H1 (cell line): ENCODE data around the gene PRKN. TPM values are rescaled to one million over a fixed set of nuclear protein-coding genes. Genes with fewer than 3 reads are reported as not detected.

Experiments used
- CTCF ChIA-PET: fragments of 300-600 bp; sonication (Branson Sonifier 250); formaldehyde crosslinking; loops from one replicate; lab custom pipeline; 2021; ENCODE audit not compliant: partially characterized antibody; lab: Charles Lee
- POLR2A ChIA-PET: fragments of 300-600 bp; sonication (Branson Sonifier 250); formaldehyde crosslinking; loops from one replicate; lab custom pipeline; 2021; ENCODE audit warnings: inconsistent platforms; ENCODE audit not compliant: partially characterized antibody; lab: Charles Lee
- DNase-seq, 2 experiments: peaks; one replicate each; pipeline versions ENCODE4 v3.0.0 to v3.0.0-alpha.2; 2010 to 2022; ENCODE audit warnings: low spot score in 2 of 2, low read depth in 1 of 2, mixed read lengths in 1 of 2
- FAIRE-seq: peaks from 2 replicates; lab custom pipeline; 2011; peaks lifted over from hg19 to GRCh38; lab: Jason Lieb, UNC
- H2AFZ ChIP-seq: 2 replicates; pipeline ENCODE4 v1.8.1; 2012; ENCODE audit warnings: low read length, inconsistent platforms
- H2AK5ac ChIP-seq: 2 replicates; pipeline ENCODE4 v1.6.1; 2013; ENCODE audit warnings: low read depth, low read length
- H2BK120ac ChIP-seq: replicated peaks from 2 replicates; pipeline ENCODE3; 2013; ENCODE audit warnings: low read depth, low read length, inconsistent platforms
- H2BK12ac ChIP-seq: 2 replicates; pipeline ENCODE4 v1.6.1; 2013; ENCODE audit warnings: low read depth, low read length
- H2BK15ac ChIP-seq: 2 replicates; pipeline ENCODE4 v1.6.1; 2013; ENCODE audit warnings: low read length
- H2BK20ac ChIP-seq: 2 replicates; pipeline ENCODE4 v1.6.1; 2013; ENCODE audit warnings: low read length
- H2BK5ac ChIP-seq: 2 replicates; pipeline ENCODE4 v1.6.1; 2013; ENCODE audit warnings: low read depth, low read length
- H3K14ac ChIP-seq: 2 replicates; pipeline ENCODE4 v1.6.1; 2013; ENCODE audit warnings: inconsistent platforms; ENCODE audit not compliant: insufficient read length
- H3K18ac ChIP-seq: 2 replicates; pipeline ENCODE4 v1.6.1; 2013; ENCODE audit warnings: low read length; ENCODE audit errors: extremely low read depth
- H3K23ac ChIP-seq: 2 replicates; pipeline ENCODE4 v1.6.1; 2013; ENCODE audit warnings: inconsistent platforms; ENCODE audit not compliant: insufficient read length
- H3K23me2 ChIP-seq: 2 replicates; pipeline ENCODE4 v1.6.1; 2013; ENCODE audit warnings: low read depth, low read length
- H3K27ac ChIP-seq: 2 replicates; pipeline ENCODE4 v1.6.1; 2011; ENCODE audit warnings: low read depth, low read length, inconsistent platforms
- H3K27me3 ChIP-seq, 4 experiments: replicated peaks in 1 of 4; 1 replicate in 1 of 4; 2 replicates in 3 of 4; pipeline versions ENCODE4 v1.6.1 to v1.8.1; 2011 to 2013; ENCODE audit warnings: low read length in 3 of 4, mild to moderate bottlenecking in 3 of 4, inconsistent platforms in 2 of 4, mixed read lengths in 2 of 4, moderate library complexity in 1 of 4; ENCODE audit not compliant: control insufficient read depth in 3 of 4, insufficient read depth in 3 of 4; ENCODE audit errors: extremely low read depth in 1 of 4
- H3K36me3 ChIP-seq, 4 experiments: 2 replicates each; pipeline versions ENCODE4 v1.6.1 to v1.8.1; 2011 to 2013; ENCODE audit warnings: mild to moderate bottlenecking in 4 of 4, low read length in 3 of 4, moderate library complexity in 2 of 4, control low read depth in 1 of 4, inconsistent platforms in 1 of 4; ENCODE audit not compliant: insufficient read depth in 4 of 4, control insufficient read depth in 2 of 4
- H3K4ac ChIP-seq: replicated peaks from 2 replicates; pipeline ENCODE3; 2013; ENCODE audit warnings: low read length, low read depth, mixed read lengths, inconsistent platforms; ENCODE audit not compliant: insufficient read length
- H3K4me1 ChIP-seq, 4 experiments: replicated peaks in 1 of 4; 1 replicate in 1 of 4; 2 replicates in 3 of 4; pipeline versions ENCODE4 v1.6.1 to v1.8.1; 2011 to 2013; ENCODE audit warnings: low read length in 3 of 4, inconsistent platforms in 2 of 4, mixed read lengths in 1 of 4; ENCODE audit not compliant: insufficient read depth in 4 of 4, control insufficient read depth in 3 of 4
- H3K4me2 ChIP-seq, 2 experiments: 2 replicates each; pipeline versions ENCODE4 v1.6.1 to v1.8.1; 2011 to 2013; ENCODE audit warnings: low read depth in 2 of 2, low read length in 2 of 2, control low read depth in 1 of 2, inconsistent platforms in 1 of 2, mild to moderate bottlenecking in 1 of 2; ENCODE audit not compliant: insufficient read depth in 1 of 2
- H3K4me3 ChIP-seq, 4 experiments: fragments of 200-600, 300-600 bp in 1 of 4; sonication (generic), shearing (Covaris generic), sonication (Bioruptor Twin) in 1 of 4; 2 replicates each; pipeline versions ENCODE4 v1.5.1 to v1.8.1; 2011 to 2016; ENCODE audit warnings: low read length in 4 of 4, low read depth in 3 of 4, control low read depth in 2 of 4, inconsistent platforms in 2 of 4, mild to moderate bottlenecking in 2 of 4, mixed read lengths in 1 of 4, moderate library complexity in 1 of 4; ENCODE audit not compliant: insufficient read depth in 2 of 4; ENCODE audit errors: extremely low read depth in 1 of 4
- H3K56ac ChIP-seq: replicated peaks from 2 replicates; pipeline ENCODE3; 2013; ENCODE audit warnings: low read depth, mild to moderate bottlenecking, mixed read lengths, low read length, inconsistent platforms; ENCODE audit not compliant: insufficient read length
- H3K79me1 ChIP-seq: 2 replicates; pipeline ENCODE4 v1.6.1; 2013; ENCODE audit warnings: low read depth, low read length, control low read depth
- H3K79me2 ChIP-seq, 2 experiments: 2 replicates each; pipeline versions ENCODE4 v1.6.1 to v1.8.1; 2012 to 2013; ENCODE audit warnings: low read length in 2 of 2, mild to moderate bottlenecking in 2 of 2, inconsistent platforms in 1 of 2; ENCODE audit not compliant: insufficient read depth in 2 of 2, control insufficient read depth in 1 of 2
- H3K9ac ChIP-seq, 4 experiments: replicated peaks in 1 of 4; 1 replicate in 1 of 4; 2 replicates in 3 of 4; pipeline versions ENCODE4 v1.6.1 to v1.8.1; 2011 to 2013; ENCODE audit warnings: low read depth in 3 of 4, low read length in 3 of 4, control low read depth in 2 of 4, mild to moderate bottlenecking in 2 of 4, moderate library complexity in 2 of 4, inconsistent platforms in 1 of 4; ENCODE audit errors: extremely low read depth in 1 of 4
- H3K9me3 ChIP-seq, 2 experiments: 2 replicates each; pipeline versions ENCODE4 v1.6.1 to v1.8.1; 2012 to 2013; ENCODE audit warnings: mild to moderate bottlenecking in 2 of 2, moderate library complexity in 2 of 2, control low read depth in 1 of 2, inconsistent platforms in 1 of 2, low read depth in 1 of 2, low read length in 1 of 2, mixed read lengths in 1 of 2; ENCODE audit not compliant: insufficient read depth in 2 of 2
- H4K20me1 ChIP-seq, 2 experiments: replicated peaks in 1 of 2; 2 replicates each; pipeline versions ENCODE3 to v1.8.1; 2011 to 2013; ENCODE audit warnings: inconsistent platforms in 2 of 2, low read length in 2 of 2, mild to moderate bottlenecking in 1 of 2; ENCODE audit not compliant: insufficient read depth in 2 of 2, control insufficient read depth in 1 of 2
- H4K5ac ChIP-seq: 2 replicates; pipeline ENCODE4 v1.6.1; 2013; ENCODE audit warnings: low read length, low read depth, mixed read lengths, inconsistent platforms; ENCODE audit not compliant: insufficient read length
- H4K8ac ChIP-seq: 2 replicates; pipeline ENCODE4 v1.8.0; 2013; ENCODE audit warnings: mild to moderate bottlenecking, moderate library complexity, low read length, inconsistent platforms; ENCODE audit not compliant: insufficient read depth; ENCODE audit errors: extremely low read depth
- H4K91ac ChIP-seq: replicated peaks from 2 replicates; pipeline ENCODE3; 2013; ENCODE audit warnings: low read length, mixed read lengths, inconsistent platforms; ENCODE audit not compliant: insufficient read length
- ATF2 ChIP-seq: IDR thresholded peaks from 2 replicates; pipeline ENCODE4 v1.6.1; 2012; ENCODE audit warnings: low read length, inconsistent platforms
- ATF3 ChIP-seq: IDR thresholded peaks from 2 replicates; pipeline ENCODE4 v1.6.1; 2011; ENCODE audit warnings: low read depth, mild to moderate bottlenecking, low read length; ENCODE audit not compliant: insufficient read depth
- CHD2 ChIP-seq: IDR thresholded peaks from 2 replicates; pipeline ENCODE4 v1.6.1; 2012; ENCODE audit warnings: low read length, improper control_type of control experiment
- CREB1 ChIP-seq: IDR thresholded peaks from 2 replicates; pipeline ENCODE4 v1.6.1; 2012; ENCODE audit warnings: inconsistent platforms
- GABPA ChIP-seq: IDR thresholded peaks from 2 replicates; pipeline ENCODE4 v1.6.1; 2011; ENCODE audit warnings: mild to moderate bottlenecking, low read length, moderate library complexity, borderline replicate concordance; ENCODE audit not compliant: insufficient read depth
- JUND ChIP-seq: IDR thresholded peaks from 2 replicates; pipeline ENCODE4 v1.6.1; 2011; ENCODE audit warnings: mild to moderate bottlenecking, improper control_type of control experiment, low read length
- PHF8 ChIP-seq: fragments of 200-600 bp; sonication (generic); conservative IDR thresholded peaks from 2 replicates; pipeline ENCODE4 v1.7.1; 2012; ENCODE audit warnings: low read depth, mild to moderate bottlenecking, inconsistent platforms, low read length, moderate library complexity
- SIN3A ChIP-seq, 2 experiments: IDR thresholded peaks in 1 of 2; conservative IDR thresholded peaks in 1 of 2; 2 replicates each; pipeline ENCODE4 v1.6.1; 2011 to 2012; ENCODE audit warnings: low read length in 2 of 2, improper control_type of control experiment in 1 of 2, low read depth in 1 of 2, mild to moderate bottlenecking in 1 of 2
- SP1 ChIP-seq: IDR thresholded peaks from 2 replicates; pipeline ENCODE4 v1.6.1; 2011; ENCODE audit warnings: low read depth, low read length
- SP4 ChIP-seq: IDR thresholded peaks from 2 replicates; pipeline ENCODE4 v1.6.1; 2012; ENCODE audit warnings: low read length, inconsistent platforms
- TAF7 ChIP-seq: optimal IDR thresholded peaks from 2 replicates; pipeline ENCODE3; 2011; ENCODE audit warnings: low read depth, mild to moderate bottlenecking, inconsistent platforms, low read length, moderate library complexity, borderline replicate concordance
- ZNF274 ChIP-seq: IDR thresholded peaks from 2 replicates; pipeline ENCODE4 v1.7.0; 2012; ENCODE audit warnings: low read length, borderline replicate concordance; ENCODE audit errors: extremely low read depth
- WGBS, 2 experiments: shearing (Covaris generic) in 1 of 2; methylation state at CpG; one replicate each; pipeline versions ENCODE4 v1.1.6 to v1.1.7; 2013 to 2015; ENCODE audit warnings: low lambda C conversion rate in 2 of 2, mixed read lengths in 2 of 2, inconsistent platforms in 1 of 2, low coverage in 1 of 2, missing lambda C conversion rate in 1 of 2; ENCODE audit not compliant: insufficient replicate concordance in 2 of 2, insufficient coverage in 1 of 2, insufficient read length in 1 of 2; ENCODE audit errors: extremely low coverage in 1 of 2, missing lambda C conversion rate in 1 of 2; 5-methylcytosine and 5-hydroxymethylcytosine counted together
- polyA plus RNA-seq, 7 experiments: library from polyadenylated mRNA; depleted of rRNA in 3 of 7; stranded (reverse) in 5 of 7; unstranded in 2 of 7; fragments of >200 nt in 5 of 7; fragments of 200-250 nt in 2 of 7; gene quantifications; 1 replicate in 5 of 7; 2 replicates in 1 of 7; 4 replicates in 1 of 7; pipeline versions ENCODE4 v1.2.1 to v1.2.3, GENCODE V29; 2011 to 2013; ENCODE audit warnings: missing spikeins in 2 of 7, mixed read lengths in 2 of 7
- total RNA-seq: library from RNA; stranded (reverse); fragmentation: NEBNext Ultra II Directional; extraction: Animal tissue kit (Norgen Biotek cat#: 25700); gene quantifications from 2 replicates; pipeline ENCODE4 v1.2.1, GENCODE V29; 2021

Gene PRKN
- total and polyA plus RNA-seq, 2 of the 8 experiments (the other 6 are each of a cell fraction or from before 2014, with no cell fraction given) = 0.13 to 0.29 TPM

GRCh38 chr6:161843066-161843465 lies 884.5 kb downstream of the PRKN start:
- peaks cover 3 to 9% (median 4%) of the 10 kb centered on the region in 4 experiments; a peak in 5 of 7 replicates for H3K4me1 ChIP-seq
- no peak for FAIRE-seq
- no peak overlapping the region for H3K4ac ChIP-seq
- TF ChIP-seq SP4 (no peak), CHD2 (no peak), ZNF274 (no peak), GABPA (no peak), TAF7 (no peak), ATF2 (no peak), SP1 (no peak), JUND (no peak), CREB1 (no peak), SIN3A (conservative IDR thresholded peaks at IDR 0.05 in 1 of 2, IDR thresholded peaks at IDR 0.05 in 1 of 2; ENCODE audit: low read depth in 1 of 2, low read length in 2 of 2) (no peak), ATF3 (no peak), PHF8 (no peak)

More at GRCh38 chr6:161843066-161843465, 884.5 kb downstream of the PRKN start:
- DNase-seq = no peak
- Histone ChIP-seq H2AFZ (no peak overlapping the region), H3K23ac (no peak overlapping the region), H3K18ac (no peak overlapping the region), H4K20me1 (no peaks in the 10 kb centered on the region), H3K23me2 (no peaks in the 10 kb centered on the region), H3K27ac (no peak overlapping the region), H3K79me1 (no peaks in the 10 kb centered on the region), H3K79me2 (no peaks in the 10 kb centered on the region), H3K36me3 (no peaks in the 10 kb centered on the region), H4K5ac (no peak overlapping the region), H3K14ac (no peak overlapping the region), H2BK20ac (no peak overlapping the region), H3K27me3 (no peaks in the 10 kb centered on the region), H3K9ac (no peak overlapping the region), H3K56ac (no peak overlapping the region), H2BK5ac (no peak overlapping the region), H4K91ac (no peak overlapping the region), H2BK15ac (no peak overlapping the region), H3K9me3 (no peaks in the 10 kb centered on the region), H2BK12ac (no peak overlapping the region), H2AK5ac (no peak overlapping the region), H3K4me2 (no peak overlapping the region), H2BK120ac (no peak overlapping the region), H4K8ac (no peak overlapping the region), H3K4me3 (no peak overlapping the region)
- WGBS, 2 experiments = 88% methylated on average over 3 of the region's 3 CpGs; no CpG with 5 or more reads in 1 of the 2 experiments
- CTCF ChIA-PET = no interaction called here
- POLR2A ChIA-PET = no interaction called here
